Adrenal gland (tissue), 12 donors: ENCODE results near the gene CDC25C. TPM values are rescaled to one million over a fixed set of nuclear protein-coding genes. Genes with fewer than 3 reads are reported as not detected.
A peak's percentile ranks its signal among the peaks of the same experiment; 100 is the strongest.

ENCODE experiments used
- DNase-seq, 7 donors: peaks; one replicate each; pipeline ENCODE4 v3.0.0-alpha.2; 2019 to 2020
- H3K27ac ChIP-seq, 5 donors: fragments of 200-600 bp; sonication (generic) in 4 of 5; 1 replicate in 3 of 5; 2 replicates in 2 of 5; pipeline versions ENCODE4 v1.5.1 to v1.8.0; 2016 to 2020; ENCODE audit warnings: mild to moderate bottlenecking in 1 of 5
- H3K27me3 ChIP-seq: fragments of 200-600 bp; 2 replicates; pipeline ENCODE4 v1.8.0; 2021
- H3K36me3 ChIP-seq, 2 donors: fragments of 200-600 bp; replicated peaks in 1 of 2; 1 replicate in 1 of 2; 2 replicates in 1 of 2; pipeline versions ENCODE4 v1.5.1 to v1.8.0; 2018 to 2022
- H3K4me1 ChIP-seq, 2 donors: fragments of 200-600 bp; replicated peaks in 1 of 2; 1 replicate in 1 of 2; 2 replicates in 1 of 2; pipeline versions ENCODE4 v1.5.1 to v1.8.0; 2018 to 2021
- H3K4me3 ChIP-seq, 4 donors: fragments of 200-600 bp; sonication (generic) in 3 of 4; one replicate each; pipeline ENCODE4 v1.5.1; 2016 to 2018
- H3K9me3 ChIP-seq, 3 donors: fragments of 200-600 bp; sonication (generic) in 1 of 3; replicated peaks in 1 of 3; 1 replicate in 2 of 3; 2 replicates in 1 of 3; pipeline versions ENCODE4 v1.5.1 to v1.8.0; 2016 to 2021
- POLR2A ChIP-seq, 2 donors: fragments of 450-650 bp; IDR thresholded peaks; one replicate each; pipeline ENCODE4 v1.6.1; 2017; ENCODE audit warnings: antibody characterized with exemption in 2 of 2, mild to moderate bottlenecking in 2 of 2, moderate library complexity in 1 of 2
- WGBS, 4 donors: extraction: QIAGEN DNeasy Blood & Tissue Kit in 2 of 4; methylation state at CpG; one replicate each; pipeline versions ENCODE4 v1.1.5 to v1.1.7; 2013 to 2017; 5-methylcytosine and 5-hydroxymethylcytosine counted together
- intact Hi-C, 2 donors: fragments of 100-400 bp; cut with DNase I; formaldehyde crosslinking; loops; one replicate each; pipeline versions ENCODE4 v1.14.1 to v1.15.0; 2022 to 2023
- polyA plus RNA-seq, 3 donors: library from polyadenylated mRNA; stranded (reverse); fragments of 200-250 nt in 2 of 3; fragments of 350-450 nt in 1 of 3; fragmentation: Illumina TruSeq in 1 of 3; extraction: RNeasy Lipid Tissue Mini Kit (QIAGEN cat#74804) in 1 of 3; gene quantifications; one replicate each; pipeline ENCODE4 v1.2.3, GENCODE V29; 2013 to 2014
- total RNA-seq, 9 donors: library from RNA; depleted of rRNA in 4 of 9; stranded (reverse); fragments of >200 nt in 4 of 9; fragments of 120-200 nt in 1 of 9; fragmentation: NEBNext Ultra II Directional in 1 of 9; extraction: Animal tissue kit (Norgen Biotek cat#: 25700) in 1 of 9; gene quantifications; one replicate each; pipeline versions ENCODE4 v1.1.0 to v1.2.4, GENCODE V29; 2013 to 2023
- TF ChIP-seq, protein P1 (sequence below), 6 experiments: fragments of 450-650 bp in 4 of 6; fragments of 200-600 bp in 2 of 6; sonication (generic) in 1 of 6; IDR thresholded peaks; 1 replicate in 5 of 6; 2 replicates in 1 of 6; pipeline versions ENCODE4 v1.5.1 to v1.8.0; 2016 to 2021; ENCODE audit warnings: antibody characterized with exemption in 6 of 6, mild to moderate bottlenecking in 2 of 6, moderate library complexity in 1 of 6
- donor health status: healthy with polysubstance abuse.
- donor health status: Bipolar disorder and iron deficiency.
- donor health status: DM: yes; HTN: yes; CAD: no.
- donor health status: DM: no; HTN: no; CAD: no.
- donor health status: DM: no; HTN: no; CAD: no.
- donor health status: DM: yes; HTN: yes; CAD: no.

CDC25C gene
- total and polyA plus RNA-seq, 12 donors: 0.24 to 5.2 (median 0.32) TPM; not detected in 4

DNA sequence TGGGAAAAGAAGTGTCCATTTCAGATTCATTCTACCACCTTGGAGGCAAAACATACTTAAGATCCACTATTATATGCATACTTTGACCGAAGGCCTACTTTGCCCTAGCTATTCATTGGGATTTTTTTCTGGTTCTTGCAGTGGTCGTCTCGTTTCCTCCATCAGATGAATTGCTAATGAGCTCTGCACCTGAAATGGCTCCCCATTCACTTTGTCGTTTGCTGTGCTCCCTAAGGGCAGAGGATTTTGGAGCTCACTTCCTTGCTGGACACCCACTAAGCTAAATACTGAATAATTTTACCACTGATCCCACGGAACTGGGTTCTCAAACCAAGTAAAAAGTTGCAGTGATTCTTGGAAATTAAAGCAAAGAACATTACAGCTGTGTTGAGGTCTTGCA is 22.8 kb upstream of the CDC25C start:
- no peak for DNase-seq
- Histone ChIP-seq H3K4me1 (peaks cover 25 to 35% of the 10 kb centered on the region in 2 donors), H3K9me3 (no peaks in the 10 kb centered on the region), H3K27me3 (no peaks in the 10 kb centered on the region), H3K36me3 (peaks cover 0 to 2% of the 10 kb centered on the region in 2 donors), H3K27ac (peak overlapping the region in 2 of 5 donors; percentile 92 to 95), H3K4me3 (peak overlapping the region in 2 of 4 donors; percentile 77 to 87)
- intact Hi-C loops: no loop called here
- TF ChIP-seq, protein P1, sequence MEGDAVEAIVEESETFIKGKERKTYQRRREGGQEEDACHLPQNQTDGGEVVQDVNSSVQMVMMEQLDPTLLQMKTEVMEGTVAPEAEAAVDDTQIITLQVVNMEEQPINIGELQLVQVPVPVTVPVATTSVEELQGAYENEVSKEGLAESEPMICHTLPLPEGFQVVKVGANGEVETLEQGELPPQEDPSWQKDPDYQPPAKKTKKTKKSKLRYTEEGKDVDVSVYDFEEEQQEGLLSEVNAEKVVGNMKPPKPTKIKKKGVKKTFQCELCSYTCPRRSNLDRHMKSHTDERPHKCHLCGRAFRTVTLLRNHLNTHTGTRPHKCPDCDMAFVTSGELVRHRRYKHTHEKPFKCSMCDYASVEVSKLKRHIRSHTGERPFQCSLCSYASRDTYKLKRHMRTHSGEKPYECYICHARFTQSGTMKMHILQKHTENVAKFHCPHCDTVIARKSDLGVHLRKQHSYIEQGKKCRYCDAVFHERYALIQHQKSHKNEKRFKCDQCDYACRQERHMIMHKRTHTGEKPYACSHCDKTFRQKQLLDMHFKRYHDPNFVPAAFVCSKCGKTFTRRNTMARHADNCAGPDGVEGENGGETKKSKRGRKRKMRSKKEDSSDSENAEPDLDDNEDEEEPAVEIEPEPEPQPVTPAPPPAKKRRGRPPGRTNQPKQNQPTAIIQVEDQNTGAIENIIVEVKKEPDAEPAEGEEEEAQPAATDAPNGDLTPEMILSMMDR (IDR thresholded peaks at IDR 0.05): no peak
- TF ChIP-seq POLR2A (IDR thresholded peaks at IDR 0.05): no peak
- WGBS, 4 donors: 17 to 27% (median 20%) methylated on average over 5 of the region's 5 CpGs

DNA sequence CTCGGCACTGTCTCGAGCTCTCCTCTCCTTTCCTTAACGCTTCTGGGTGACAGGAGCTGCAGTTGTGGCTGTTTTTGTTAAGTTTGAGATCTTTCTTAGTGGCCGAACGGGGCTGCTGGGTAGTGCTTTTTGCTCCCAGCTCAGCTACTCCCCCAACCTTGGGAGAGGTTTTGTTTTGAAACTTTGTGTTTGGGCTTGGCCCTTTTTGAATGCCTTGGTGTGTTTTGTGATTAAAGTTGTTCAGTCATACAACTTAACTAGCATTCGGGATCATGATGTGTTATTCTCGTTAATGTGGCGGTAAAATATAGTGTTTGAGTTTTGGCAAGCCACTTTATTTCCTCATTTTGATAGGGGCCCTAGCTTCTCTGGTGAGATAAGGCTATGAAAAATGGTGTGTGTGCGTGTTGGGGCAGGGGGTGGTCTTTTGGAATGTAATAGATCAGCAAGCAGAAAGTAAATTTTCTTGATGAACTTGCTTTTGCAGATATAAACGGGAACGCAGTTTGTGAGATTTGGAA is 22.0 kb upstream of the CDC25C start:
- WGBS, 4 donors: 1 to 2% (median 1%) methylated on average over 10 to 11 of the region's 11 CpGs
- TF ChIP-seq, protein P1 (IDR thresholded peaks at IDR 0.05): no peak
- no peak for TF ChIP-seq POLR2A (IDR thresholded peaks at IDR 0.05)
- Histone ChIP-seq H3K9me3 (no peaks in the 10 kb centered on the region), H3K27ac (peak overlapping the region; percentile 86 to 100 (median 92)), H3K4me1 (peaks cover 25 to 34% of the 10 kb centered on the region in 2 donors), H3K36me3 (peaks cover 0 to 9% of the 10 kb centered on the region in 2 donors), H3K4me3 (peak overlapping the region; percentile 56 to 87 (median 74)), H3K27me3 (no peaks in the 10 kb centered on the region)
- DNase-seq: no peak
- intact Hi-C loops: no loop called here

DNA sequence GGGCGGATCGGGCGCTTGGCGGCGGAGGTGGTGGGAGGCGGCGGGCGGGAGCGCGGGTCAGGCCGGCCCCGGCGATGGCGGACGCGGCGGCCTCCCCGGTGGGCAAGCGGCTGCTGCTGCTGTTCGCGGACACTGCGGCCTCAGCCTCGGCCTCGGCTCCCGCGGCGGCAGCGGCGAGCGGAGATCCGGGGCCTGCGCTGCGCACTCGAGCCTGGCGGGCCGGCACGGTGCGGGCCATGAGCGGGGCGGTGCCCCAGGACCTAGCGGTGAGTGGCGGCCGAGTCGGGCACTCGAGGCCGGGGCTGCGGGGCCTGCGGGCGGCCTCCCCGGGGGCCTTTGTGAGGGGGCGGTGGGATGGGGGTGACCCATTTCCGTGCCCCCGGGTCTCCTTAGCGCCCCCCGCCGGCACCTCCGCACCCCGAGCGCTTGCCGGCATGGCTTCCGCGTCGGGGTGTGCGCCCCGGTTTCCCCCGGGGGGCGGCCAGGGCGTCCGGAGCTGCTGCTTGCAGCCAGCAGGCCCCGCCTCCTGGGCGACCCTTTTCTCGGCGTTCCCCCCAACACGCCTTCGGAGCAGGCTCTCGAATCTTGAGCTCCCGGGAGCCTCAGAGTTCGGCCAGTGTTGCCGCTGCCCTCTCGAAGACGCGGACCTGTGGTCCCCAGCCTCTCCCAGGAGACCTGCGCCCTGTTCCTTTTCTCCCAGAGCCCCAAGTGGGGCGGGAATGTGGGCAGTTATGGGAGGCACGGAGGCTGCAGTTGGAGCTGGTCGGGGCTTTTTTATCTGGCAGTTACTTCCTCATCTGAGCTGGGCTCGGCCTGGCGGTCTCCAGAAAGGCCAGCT is 21.3 kb upstream of the CDC25C start:
- intact Hi-C loops: no loop called here
- no peaks in the 10 kb centered on the region for H3K27me3 ChIP-seq
- DNase-seq: peak; percentile 57 to 74 (median 66)
- H3K4me1 ChIP-seq: peaks cover 25 to 34% of the 10 kb centered on the region in 2 donors
- peaks cover 0 to 14% of the 10 kb centered on the region in 2 donors for H3K36me3 ChIP-seq
- 0 to 1% (median 0%) methylated on average over 9 to 88 of the region's 88 CpGs for WGBS, 4 donors
- H3K4me3 ChIP-seq: peak overlapping the region; percentile 56 to 87 (median 74)
- no peaks in the 10 kb centered on the region for H3K9me3 ChIP-seq
- H3K27ac ChIP-seq: peak overlapping the region; percentile 86 to 100 (median 92)
- TF ChIP-seq, protein P1 (IDR thresholded peaks at IDR 0.05): peak in 4 of 6 experiments; percentile 14 to 45 (median 26)
- TF ChIP-seq POLR2A (IDR thresholded peaks at IDR 0.05): peak in 1 of 2 donors; percentile 54

DNA sequence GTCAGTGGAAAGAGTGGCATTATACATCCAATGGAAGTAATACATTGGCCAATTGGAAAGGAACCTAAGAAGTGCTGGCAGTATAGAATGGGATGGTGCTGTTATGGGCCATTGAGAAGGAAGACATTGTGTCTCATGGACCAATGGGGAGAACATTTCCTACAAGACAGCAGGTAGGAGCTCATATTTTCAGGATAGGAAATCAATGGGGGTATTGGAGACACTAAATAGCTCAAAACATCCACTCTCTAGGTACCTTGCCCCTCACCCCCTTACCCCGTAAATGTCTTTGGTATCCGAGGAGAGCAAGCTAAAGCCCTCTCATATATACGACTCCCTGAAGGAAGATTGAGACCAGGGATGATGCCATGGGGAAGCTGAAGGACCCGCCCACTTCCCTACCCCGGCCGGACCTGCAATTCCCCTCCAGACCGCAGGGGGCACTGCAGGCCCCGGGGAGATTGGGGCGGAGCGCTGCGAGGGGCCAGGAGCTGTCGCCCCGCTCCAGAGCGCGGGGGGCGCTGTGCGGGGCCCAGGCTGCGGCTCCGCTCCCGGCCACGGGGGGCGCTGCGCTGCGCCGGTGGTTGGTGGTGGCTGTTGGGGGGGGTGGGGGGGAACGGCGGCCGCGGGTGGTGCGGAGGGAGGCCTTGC is 20.6 kb upstream of the CDC25C start, which contains the start of gene KDM3B:
Gene KDM3B, plus strand, starts transcription at position 615 of the 651 bp plus-strand sequence. CDS start 111 bp downstream, outside the sequence.
- peaks cover 25 to 34% of the 10 kb centered on the region in 2 donors for H3K4me1 ChIP-seq
- H3K27ac ChIP-seq: peak within 1 kb of the TSS; percentile 86 to 100 (median 92)
- TF ChIP-seq, protein P1 (IDR thresholded peaks at IDR 0.05): peak; percentile 94 to 100 (median 99)
- TF ChIP-seq POLR2A (IDR thresholded peaks at IDR 0.05): peak in 1 of 2 donors; percentile 5
- H3K4me3 ChIP-seq: peak within 1 kb of the TSS; percentile 56 to 87 (median 74)
- 6 to 57% (median 16%) methylated on average over 2 to 30 of the region's 30 CpGs for WGBS, 4 donors
- peaks cover 0 to 21% of the 10 kb centered on the region in 2 donors for H3K36me3 ChIP-seq
- peak; percentile 74 to 91 (median 85) for DNase-seq
- H3K27me3 ChIP-seq: no peaks in the 10 kb centered on the region
- H3K9me3 ChIP-seq: no peaks in the 10 kb centered on the region
- intact Hi-C loops: no loop called here
